ENCODE data around the gene CDKAL1. TPM values are rescaled to one million over a fixed set of nuclear protein-coding genes. Genes with fewer than 3 reads are reported as not detected.

CDKAL1 gene
- polyA plus RNA-seq, 2 of the 4 experiments (the other 2 are of a cell fraction) = 4.7 to 8.3 TPM

GRCh38 chr6:21258665-21259064 lies 724.4 kb downstream of the CDKAL1 start:
- POLR2A ChIA-PET = no interaction called here
- CTCF ChIA-PET = no interaction called here
- WGBS (ENCODE audit: missing lambda C conversion rate) = 85% methylated on average over 5 of the region's 5 CpGs
- no peak for ATAC-seq
- Histone ChIP-seq H3K4me2 (no peak overlapping the region), H3K27ac (no peak overlapping the region), H3K4me1 (no peaks in the 10 kb centered on the region), H3K4me3 (no peak overlapping the region), H3K9me3 (no peaks in the 10 kb centered on the region)
- FAIRE-seq = no peak
- no peak for TF ChIP-seq HDAC2 (IDR thresholded peaks at IDR 0.05)
- no peak for TF ChIP-seq CBX2 (IDR thresholded peaks at IDR 0.05; ENCODE audit: borderline replicate concordance, low read depth)
- TF ChIP-seq MAFK (IDR thresholded peaks at IDR 0.05; ENCODE audit: partially characterized antibody) = peak; percentile 13
- DNase-seq (ENCODE audit: low read depth in 1 of 2, low spot score in 1 of 2) = no peak

- no peak for FAIRE-seq
- H3K27ac ChIP-seq = no peak overlapping the region
- ChIA-PET CTCF (no interaction called here), POLR2A (no interaction called here)
- H3K4me2 ChIP-seq = no peak overlapping the region
- H3K9me3 ChIP-seq = no peaks in the 10 kb centered on the region
- H3K4me1 ChIP-seq = no peaks in the 10 kb centered on the region
- TF ChIP-seq REST (IDR thresholded peaks at IDR 0.05) (no peak), CHD2 (IDR thresholded peaks at IDR 0.05; ENCODE audit: low read length, partially characterized antibody) (no peak), MYC (IDR thresholded peaks at IDR 0.05; ENCODE audit: borderline replicate concordance, low read length) (no peak), RNF2 (IDR thresholded peaks at IDR 0.05; ENCODE audit: borderline replicate concordance, low read depth) (no peak), TFCP2L1 (CRISPR knock-in tag; IDR thresholded peaks at IDR 0.05) (no peak), ATOH8 (CRISPR knock-in tag; IDR thresholded peaks at IDR 0.05; ENCODE audit: low read depth) (no peak), CHD4 (IDR thresholded peaks at IDR 0.05; ENCODE audit: borderline replicate concordance) (no peak), PHF8 (IDR thresholded peaks at IDR 0.05; ENCODE audit: borderline replicate concordance, low read depth) (no peak), SREBF2 (IDR thresholded peaks at IDR 0.05) (no peak), POLR2AphosphoS2 (conservative IDR thresholded peaks at IDR 0.05; ENCODE audit: low read length) (no peak), FOSL2 (IDR thresholded peaks at IDR 0.05) (no peak), FOSL2 (CRISPR knock-in tag; IDR thresholded peaks at IDR 0.05) (no peak), ZNF302 (CRISPR knock-in tag; IDR thresholded peaks at IDR 0.05) (no peak), ZFP36 (IDR thresholded peaks at IDR 0.05; ENCODE audit: borderline replicate concordance, partially characterized antibody) (no peak), E2F6 (IDR thresholded peaks at IDR 0.05; ENCODE audit: borderline replicate concordance, low read depth) (no peak), GATA3 (IDR thresholded peaks at IDR 0.05; ENCODE audit: borderline replicate concordance) (no peak), ESRRA (IDR thresholded peaks at IDR 0.05; ENCODE audit: borderline replicate concordance, low read length) (no peak), HDAC2 (IDR thresholded peaks at IDR 0.05) (no peak), MAZ (IDR thresholded peaks at IDR 0.05; ENCODE audit: borderline replicate concordance, low read depth, low read length) (no peak), JUN (IDR thresholded peaks at IDR 0.05) (no peak), KDM1A (IDR thresholded peaks at IDR 0.05; ENCODE audit: low read depth) (no peak)
- H3K4me3 ChIP-seq = no peak overlapping the region
- no peak for ATAC-seq
- no peak for DNase-seq (ENCODE audit: low read depth in 1 of 2, low spot score in 1 of 2)
- 61% methylated on average over 2 of the region's 2 CpGs for WGBS (ENCODE audit: missing lambda C conversion rate)
Observed at GRCh38 chr6:21259660-21260059, 725.4 kb downstream of the CDKAL1 start.
